NOMO-1 (cell line): ENCODE results near the gene GJA10.

ENCODE experiments used
- DNase-seq, 2 experiments: peaks; one replicate each; lab custom pipeline; 2025; ENCODE audit not compliant: unreplicated experiment in 2 of 2; lab: John Stamatoyannopoulos, UW

Gene GJA10

GRCh38 chr6:89942601-89943000, 48.3 kb downstream of the GJA10 start:
- no peak for DNase-seq

GRCh38 chr6:89944181-89944755, 50.0 kb downstream of the GJA10 start:
- DNase-seq = no peak

- DNase-seq = peak in 1 of 2 experiments; percentile 6
These were observed 50.6 kb downstream of the GJA10 start for GRCh38 chr6:89944826-89945407.
